Skeletal muscle satellite cell (primary cell): ENCODE measurements around the gene TRHDE. TPM values are rescaled to one million over a fixed set of nuclear protein-coding genes. Genes with fewer than 3 reads are reported as not detected.
A peak's percentile ranks its signal among the peaks of the same experiment; 100 is the strongest.

Source experiments
- H3K27me3 ChIP-seq: 2 replicates; pipeline ENCODE4 v1.7.0; 2013; ENCODE audit warnings: low read length; ENCODE audit not compliant: control insufficient read depth, insufficient read depth
- H3K36me3 ChIP-seq: 2 replicates; pipeline ENCODE4 v1.7.0; 2013; ENCODE audit warnings: mild to moderate bottlenecking, control low read depth, low read length; ENCODE audit not compliant: insufficient read depth
- H3K4me1 ChIP-seq: 2 replicates; pipeline ENCODE4 v1.7.0; 2013; ENCODE audit warnings: low read length; ENCODE audit not compliant: control insufficient read depth, insufficient read depth
- H3K4me2 ChIP-seq: 2 replicates; pipeline ENCODE4 v1.7.0; 2013; ENCODE audit warnings: mild to moderate bottlenecking, low read length
- H3K4me3 ChIP-seq: 2 replicates; pipeline ENCODE4 v1.7.0; 2013; ENCODE audit warnings: low read length
- H3K9ac ChIP-seq: 2 replicates; pipeline ENCODE4 v1.7.0; 2013; ENCODE audit warnings: mild to moderate bottlenecking, low read depth, low read length, moderate library complexity
- H3K9me3 ChIP-seq: replicated peaks from 2 replicates; pipeline ENCODE4 v1.7.0; 2013; ENCODE audit warnings: mild to moderate bottlenecking, control low read depth, low read length
- total RNA-seq: library from RNA; depleted of rRNA; stranded (reverse); fragments of >200 nt; gene quantifications from 2 replicates; pipeline ENCODE4 v1.2.3, GENCODE V29; 2012; rRNA removed

The TRHDE gene, protein sequence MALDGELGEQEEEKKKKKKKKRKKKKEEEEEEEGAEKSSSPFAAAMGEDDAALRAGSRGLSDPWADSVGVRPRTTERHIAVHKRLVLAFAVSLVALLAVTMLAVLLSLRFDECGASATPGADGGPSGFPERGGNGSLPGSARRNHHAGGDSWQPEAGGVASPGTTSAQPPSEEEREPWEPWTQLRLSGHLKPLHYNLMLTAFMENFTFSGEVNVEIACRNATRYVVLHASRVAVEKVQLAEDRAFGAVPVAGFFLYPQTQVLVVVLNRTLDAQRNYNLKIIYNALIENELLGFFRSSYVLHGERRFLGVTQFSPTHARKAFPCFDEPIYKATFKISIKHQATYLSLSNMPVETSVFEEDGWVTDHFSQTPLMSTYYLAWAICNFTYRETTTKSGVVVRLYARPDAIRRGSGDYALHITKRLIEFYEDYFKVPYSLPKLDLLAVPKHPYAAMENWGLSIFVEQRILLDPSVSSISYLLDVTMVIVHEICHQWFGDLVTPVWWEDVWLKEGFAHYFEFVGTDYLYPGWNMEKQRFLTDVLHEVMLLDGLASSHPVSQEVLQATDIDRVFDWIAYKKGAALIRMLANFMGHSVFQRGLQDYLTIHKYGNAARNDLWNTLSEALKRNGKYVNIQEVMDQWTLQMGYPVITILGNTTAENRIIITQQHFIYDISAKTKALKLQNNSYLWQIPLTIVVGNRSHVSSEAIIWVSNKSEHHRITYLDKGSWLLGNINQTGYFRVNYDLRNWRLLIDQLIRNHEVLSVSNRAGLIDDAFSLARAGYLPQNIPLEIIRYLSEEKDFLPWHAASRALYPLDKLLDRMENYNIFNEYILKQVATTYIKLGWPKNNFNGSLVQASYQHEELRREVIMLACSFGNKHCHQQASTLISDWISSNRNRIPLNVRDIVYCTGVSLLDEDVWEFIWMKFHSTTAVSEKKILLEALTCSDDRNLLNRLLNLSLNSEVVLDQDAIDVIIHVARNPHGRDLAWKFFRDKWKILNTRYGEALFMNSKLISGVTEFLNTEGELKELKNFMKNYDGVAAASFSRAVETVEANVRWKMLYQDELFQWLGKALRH
- 0.25 TPM in 1 of 2 replicates, not detected in the other for total RNA-seq

DNA sequence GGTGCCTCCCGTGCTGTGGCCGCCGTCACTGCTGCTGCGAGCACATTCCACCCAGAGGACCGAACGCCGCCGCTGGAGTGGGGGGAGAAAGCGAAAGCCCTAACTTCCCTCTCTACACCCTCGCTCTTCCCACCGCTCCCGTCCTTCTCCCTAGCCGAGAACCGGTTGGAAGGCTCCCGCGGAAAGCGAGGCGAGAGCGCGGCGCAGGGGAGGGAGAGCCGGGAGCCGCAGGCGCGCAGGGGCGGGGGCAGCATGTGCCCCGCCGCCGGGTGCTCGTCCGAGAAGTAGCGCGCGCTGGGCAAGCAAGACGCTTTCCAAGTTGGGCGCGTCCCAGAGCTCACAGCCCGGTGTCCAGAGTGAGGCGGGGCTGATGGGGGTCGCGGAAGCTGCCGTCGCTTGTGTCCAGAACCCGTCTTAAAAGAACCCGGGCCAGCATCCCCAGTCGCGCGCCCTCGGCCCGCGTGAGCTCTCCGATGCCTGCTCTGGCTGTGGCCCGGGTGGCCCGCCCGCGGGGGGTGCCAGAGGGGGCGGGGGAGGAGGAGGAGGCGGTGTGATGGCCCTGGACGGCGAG, at the start of gene TRHDE:
Gene TRHDE (plus strand): TSS at position 280 of the 571 bp plus-strand sequence. CDS start 274 bp downstream, at position 554.
- H3K4me2 ChIP-seq = peak within 1 kb of the TSS; percentile 94
- H3K9ac ChIP-seq = peak within 1 kb of the TSS; percentile 64
- no peaks in the 10 kb centered on the region for H3K36me3 ChIP-seq
- peaks cover 23% of the 10 kb centered on the region for H3K27me3 ChIP-seq
- H3K4me1 ChIP-seq = peaks cover 19% of the 10 kb centered on the region
- no peaks in the 10 kb centered on the region for H3K9me3 ChIP-seq
- H3K4me3 ChIP-seq = peak within 1 kb of the TSS; percentile 87

DNA sequence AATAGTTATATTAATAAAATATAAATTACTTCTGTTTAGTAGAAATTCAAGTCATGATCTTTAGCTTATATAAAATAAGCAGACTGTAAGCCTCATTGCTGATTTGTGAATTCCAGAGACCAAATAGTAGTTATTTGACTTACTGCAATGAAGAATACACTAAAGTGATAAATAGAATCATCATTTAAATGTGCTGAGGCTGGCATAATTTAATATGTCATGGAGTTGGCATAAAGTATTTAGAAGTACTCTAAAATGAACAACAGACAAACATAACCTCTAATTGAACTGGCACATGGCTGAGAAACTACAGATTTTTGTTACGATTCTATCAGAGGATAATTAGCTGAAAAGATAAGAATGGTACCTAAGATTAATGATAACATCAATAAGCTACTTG, 45.7 kb upstream of the TRHDE start:
- Histone ChIP-seq H3K9me3 (no peaks in the 10 kb centered on the region), H3K9ac (no peak overlapping the region), H3K4me3 (no peak overlapping the region), H3K36me3 (no peaks in the 10 kb centered on the region), H3K4me1 (peaks cover 9% of the 10 kb centered on the region), H3K4me2 (no peak overlapping the region), H3K27me3 (no peaks in the 10 kb centered on the region)

DNA sequence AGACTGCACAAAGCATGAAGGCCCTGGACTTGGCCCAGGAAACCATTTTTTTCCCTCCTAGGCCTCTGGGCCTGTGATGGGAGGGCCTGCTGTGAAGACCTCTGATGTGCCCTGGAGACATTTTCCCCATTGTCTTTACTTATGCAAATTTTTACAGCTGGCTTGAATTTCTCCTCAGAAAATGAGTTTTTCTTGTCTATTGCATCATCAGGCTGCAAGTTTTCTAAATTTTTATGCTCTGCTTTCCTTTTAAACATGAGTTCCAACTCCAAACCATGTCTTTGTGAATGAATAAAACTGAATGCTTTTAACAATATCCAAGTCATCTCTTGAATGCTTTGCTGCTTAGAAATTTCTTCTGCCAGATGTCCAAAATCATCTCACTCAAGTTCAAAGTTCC, 43.7 kb upstream of the TRHDE start:
- no peak overlapping the region for H3K4me3 ChIP-seq
- no peaks in the 10 kb centered on the region for H3K9me3 ChIP-seq
- no peak overlapping the region for H3K9ac ChIP-seq
- H3K4me2 ChIP-seq = no peak overlapping the region
- peaks cover 11% of the 10 kb centered on the region for H3K4me1 ChIP-seq
- H3K27me3 ChIP-seq = no peaks in the 10 kb centered on the region
- H3K36me3 ChIP-seq = no peaks in the 10 kb centered on the region

DNA sequence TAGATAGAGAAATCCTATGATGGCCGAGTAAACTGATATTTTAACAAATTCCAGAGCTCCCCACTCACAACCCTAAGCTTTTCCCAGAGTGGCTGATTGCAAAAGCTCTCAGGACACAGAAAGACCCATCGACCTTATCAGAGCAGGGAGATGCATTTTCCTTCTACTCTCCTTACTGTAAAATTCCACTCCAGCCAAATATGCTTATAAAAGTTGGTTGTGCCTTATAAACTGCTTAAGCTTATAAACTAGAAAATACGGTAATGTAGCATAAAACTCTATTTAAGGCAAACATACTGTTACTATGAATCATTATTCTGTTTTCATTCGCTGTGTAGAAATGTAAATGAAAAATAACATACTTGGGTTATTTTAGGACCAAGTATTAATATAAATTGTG, 41.6 kb upstream of the TRHDE start:
- Histone ChIP-seq H3K27me3 (no peaks in the 10 kb centered on the region), H3K9me3 (no peaks in the 10 kb centered on the region), H3K9ac (no peak overlapping the region), H3K4me2 (peak overlapping the region; percentile 57), H3K36me3 (no peaks in the 10 kb centered on the region), H3K4me1 (peaks cover 20% of the 10 kb centered on the region), H3K4me3 (no peak overlapping the region)

DNA sequence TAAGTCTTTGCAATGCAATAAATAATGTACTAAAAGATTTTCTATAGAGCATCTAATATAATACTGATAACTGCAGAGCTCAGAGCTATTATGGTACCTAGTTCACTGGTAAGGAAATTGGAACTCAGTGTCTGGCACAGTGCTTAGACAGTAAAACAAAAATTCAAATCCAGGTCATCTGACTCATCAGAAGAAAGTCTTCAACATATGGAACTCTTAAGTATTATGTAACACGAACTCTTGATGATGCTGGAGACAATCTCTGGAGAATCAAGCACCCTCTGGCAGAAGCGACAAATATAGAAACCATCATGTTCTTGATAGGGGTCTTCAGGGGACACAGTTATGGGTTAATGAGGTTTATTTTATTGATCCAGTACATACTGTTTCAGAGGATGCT, 37.3 kb upstream of the TRHDE start:
- H3K36me3 ChIP-seq = no peaks in the 10 kb centered on the region
- H3K9ac ChIP-seq = no peak overlapping the region
- H3K4me2 ChIP-seq = no peak overlapping the region
- H3K4me1 ChIP-seq = peaks cover 31% of the 10 kb centered on the region
- no peaks in the 10 kb centered on the region for H3K9me3 ChIP-seq
- no peak overlapping the region for H3K4me3 ChIP-seq
- no peaks in the 10 kb centered on the region for H3K27me3 ChIP-seq

DNA sequence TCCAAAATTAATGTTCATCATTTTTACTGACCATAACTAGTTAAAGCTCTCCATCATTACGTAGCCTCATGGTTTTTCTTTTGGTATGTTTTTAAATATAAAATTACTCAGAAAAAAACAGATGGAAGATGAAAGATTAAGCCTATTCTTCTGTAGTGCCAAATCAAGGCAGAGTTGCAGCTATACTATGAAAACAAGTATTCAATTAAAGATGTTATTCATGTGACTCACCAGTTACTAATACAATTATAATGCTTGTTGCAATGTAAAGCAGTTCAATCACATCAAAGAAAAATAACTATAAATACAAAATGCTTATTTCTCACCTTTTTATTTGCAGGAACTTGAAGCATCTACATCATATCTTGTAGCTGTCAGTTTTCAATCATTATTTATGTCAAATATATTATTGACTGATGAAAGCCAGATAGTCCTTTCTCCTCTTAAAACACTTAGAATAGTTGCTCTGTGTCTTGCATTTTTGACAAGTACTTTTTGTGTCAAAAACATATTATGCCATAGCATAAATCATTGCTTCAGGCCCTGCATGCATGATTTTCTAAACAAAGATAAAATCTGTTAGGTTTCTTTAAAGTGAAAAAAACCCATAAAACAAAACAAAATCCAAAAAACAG, 36.0 kb upstream of the TRHDE start:
- Histone ChIP-seq H3K4me1 (peaks cover 25% of the 10 kb centered on the region), H3K9ac (no peak overlapping the region), H3K27me3 (no peaks in the 10 kb centered on the region), H3K9me3 (no peaks in the 10 kb centered on the region), H3K4me2 (peak overlapping the region; percentile 26), H3K36me3 (no peaks in the 10 kb centered on the region), H3K4me3 (no peak overlapping the region)

DNA sequence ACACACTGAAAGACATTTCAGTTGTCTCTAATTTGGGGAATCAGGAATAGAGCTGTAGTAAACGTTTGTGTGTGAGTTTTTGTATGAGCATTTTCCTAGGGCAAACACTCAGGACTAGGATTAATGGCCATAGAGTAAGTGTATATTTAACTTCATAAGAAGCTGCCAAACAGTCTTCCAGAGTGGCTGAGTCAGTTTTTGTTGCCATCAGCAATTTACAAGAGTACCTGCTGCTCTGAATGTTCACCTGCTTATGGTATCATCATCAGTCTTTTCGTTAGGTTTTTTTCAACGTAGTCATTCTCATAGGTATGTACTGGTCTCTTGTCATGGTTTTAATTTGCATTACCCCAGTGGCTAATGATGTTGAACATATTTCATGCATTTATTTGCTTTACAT, 30.6 kb upstream of the TRHDE start:
- no peaks in the 10 kb centered on the region for H3K9me3 ChIP-seq
- no peaks in the 10 kb centered on the region for H3K27me3 ChIP-seq
- no peak overlapping the region for H3K4me2 ChIP-seq
- H3K4me1 ChIP-seq = peaks cover 11% of the 10 kb centered on the region
- no peak overlapping the region for H3K4me3 ChIP-seq
- no peaks in the 10 kb centered on the region for H3K36me3 ChIP-seq
- H3K9ac ChIP-seq = no peak overlapping the region

DNA sequence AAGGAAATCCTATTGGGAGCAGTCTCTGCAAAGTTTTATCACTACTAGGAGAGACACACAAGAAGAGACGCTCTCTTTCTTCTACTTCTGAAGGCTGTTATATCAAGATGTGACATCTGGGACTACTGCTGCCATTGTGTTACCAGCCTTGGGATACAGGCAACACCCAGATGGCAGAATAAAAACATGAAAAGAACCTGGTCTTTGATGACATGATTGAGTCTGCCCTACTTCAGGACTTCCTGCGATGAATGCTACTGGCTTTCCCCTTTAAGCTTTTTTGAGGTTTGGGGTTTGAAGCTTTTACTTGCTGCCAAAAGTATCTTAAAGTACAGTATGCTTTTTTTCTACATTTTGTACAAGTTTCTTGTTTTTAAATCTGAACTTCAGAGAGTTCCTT, 29.2 kb upstream of the TRHDE start:
- peaks cover 12% of the 10 kb centered on the region for H3K4me1 ChIP-seq
- no peak overlapping the region for H3K4me2 ChIP-seq
- no peak overlapping the region for H3K9ac ChIP-seq
- no peaks in the 10 kb centered on the region for H3K36me3 ChIP-seq
- no peaks in the 10 kb centered on the region for H3K27me3 ChIP-seq
- no peaks in the 10 kb centered on the region for H3K9me3 ChIP-seq
- no peak overlapping the region for H3K4me3 ChIP-seq

DNA sequence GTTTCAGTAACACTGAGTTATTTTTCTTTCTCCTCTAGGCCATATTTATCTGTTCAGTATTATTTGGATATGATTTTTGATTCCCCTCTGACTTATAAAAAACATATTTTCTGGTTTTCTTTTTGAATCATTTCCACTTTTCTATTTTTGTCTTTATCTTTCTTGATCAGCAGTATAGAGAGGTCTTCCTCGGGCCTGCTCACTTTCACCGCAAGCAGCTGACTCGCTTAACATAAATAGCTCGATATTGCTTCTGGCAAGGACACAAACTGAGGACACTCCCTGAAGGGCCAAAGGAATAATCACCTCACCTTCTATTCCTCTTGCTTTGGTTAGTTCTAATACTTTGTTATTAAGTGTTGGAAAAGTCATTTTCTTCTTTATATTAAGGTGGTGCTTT, 25.8 kb upstream of the TRHDE start:
- H3K9me3 ChIP-seq = peaks cover 7% of the 10 kb centered on the region
- H3K4me1 ChIP-seq = peaks cover 12% of the 10 kb centered on the region
- no peak overlapping the region for H3K4me3 ChIP-seq

DNA sequence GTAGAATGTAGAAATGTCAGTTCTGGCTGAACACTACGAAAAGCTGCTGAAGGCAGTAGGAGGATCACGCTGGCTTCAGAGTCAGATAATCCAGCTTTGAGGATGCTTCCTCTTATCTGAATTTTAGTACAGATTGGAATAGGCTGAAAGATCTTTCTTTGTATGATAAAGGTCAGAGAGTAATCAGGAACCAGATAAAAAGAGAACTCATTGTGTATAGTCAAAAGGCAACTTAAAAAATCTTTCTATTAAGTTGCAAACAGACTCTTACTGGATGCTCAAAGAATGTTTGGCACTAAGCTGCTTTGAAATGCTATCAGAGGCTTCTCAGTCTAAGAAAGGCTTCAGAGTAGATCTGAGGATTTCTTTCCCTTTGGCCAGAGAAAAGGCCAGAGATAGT, 21.8 kb upstream of the TRHDE start:
- H3K9ac ChIP-seq = no peak overlapping the region
- peaks cover 10% of the 10 kb centered on the region for H3K9me3 ChIP-seq
- H3K27me3 ChIP-seq = no peaks in the 10 kb centered on the region
- H3K36me3 ChIP-seq = no peaks in the 10 kb centered on the region
- peaks cover 12% of the 10 kb centered on the region for H3K4me1 ChIP-seq
- no peak overlapping the region for H3K4me2 ChIP-seq
- no peak overlapping the region for H3K4me3 ChIP-seq

More for the DNA sequence above, 25.8 kb upstream of the TRHDE start:
- H3K36me3 ChIP-seq = no peaks in the 10 kb centered on the region
- H3K27me3 ChIP-seq = no peaks in the 10 kb centered on the region
- no peak overlapping the region for H3K9ac ChIP-seq
- H3K4me2 ChIP-seq = peak overlapping the region; percentile 12

DNA sequence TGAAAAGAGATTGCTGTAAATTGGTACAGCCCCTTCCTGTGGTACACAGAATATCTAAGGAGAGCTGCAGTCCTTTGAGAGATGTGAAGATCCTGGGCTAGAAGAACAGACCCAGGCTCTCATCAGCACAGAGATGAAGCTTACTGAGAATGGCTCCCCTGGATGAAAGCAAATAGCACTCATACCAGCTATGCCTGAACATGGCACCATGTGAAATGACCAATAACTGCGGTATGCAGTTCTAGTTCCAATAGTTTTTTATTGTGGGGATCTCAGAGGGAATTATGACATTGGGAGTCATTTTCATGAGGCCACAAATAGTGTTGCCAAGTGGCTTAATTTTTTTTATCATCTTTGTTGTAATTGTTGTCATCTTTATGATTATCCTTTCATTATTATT, 15.4 kb upstream of the TRHDE start:
- H3K9me3 ChIP-seq = no peaks in the 10 kb centered on the region
- no peaks in the 10 kb centered on the region for H3K36me3 ChIP-seq
- H3K9ac ChIP-seq = no peak overlapping the region
- no peaks in the 10 kb centered on the region for H3K27me3 ChIP-seq
- H3K4me3 ChIP-seq = no peak overlapping the region
- H3K4me1 ChIP-seq = no peaks in the 10 kb centered on the region
- H3K4me2 ChIP-seq = no peak overlapping the region
